GM12878 (cell line): Measurements from ENCODE around the gene CDH18. TPM values are rescaled to one million over a fixed set of nuclear protein-coding genes. Genes with fewer than 3 reads are reported as not detected.

Experiments used
- ATAC-seq: fragments of 200-7000 bp; cut with Tn5 transposase; 3 replicates; pipeline ENCODE4 v1.9.1; 2020; ENCODE audit warnings: mild to moderate bottlenecking, moderate library complexity
- BruUV-seq: library from RNA; stranded (reverse); fragments of 400-500 nt; replicated peaks from 2 replicates; lab custom pipeline; 2021; lab: Mats Ljungman, UMichigan
- CTCF ChIA-PET: fragments of 300-600 bp; sonication (Branson Sonifier 250); formaldehyde crosslinking; extraction: SDS; loops from one replicate; lab custom pipeline; 2021; ENCODE audit warnings: inconsistent platforms; lab: Yijun Ruan, JAX
- POLR2A ChIA-PET: fragments of 350-600 bp; formaldehyde crosslinking; extraction: SDS; loops from one replicate; lab custom pipeline; 2021; ENCODE audit warnings: inconsistent platforms; lab: Charles Lee
- RAD21 ChIA-PET: fragments of 300-600 bp; sonication (Branson Sonifier 250); formaldehyde crosslinking; loops from one replicate; lab custom pipeline; 2023; ENCODE audit warnings: antibody characterized with exemption; ENCODE audit not compliant: unreplicated experiment; lab: Charles Lee
- SMC1A ChIA-PET: fragments of 300-600 bp; sonication (Branson Sonifier 250); formaldehyde crosslinking; loops from one replicate; lab custom pipeline; 2023; ENCODE audit not compliant: unreplicated experiment, uncharacterized antibody; lab: Charles Lee
- DNase-seq: peaks from one replicate; pipeline ENCODE4 v3.0.0-alpha.2; 2011; ENCODE audit warnings: low read depth, low spot score
- FAIRE-seq: peaks from 3 replicates; lab custom pipeline; 2011; peaks lifted over from hg19 to GRCh38; lab: Jason Lieb, UNC
- H2AFZ ChIP-seq: 2 replicates; pipeline ENCODE4 v1.6.0; 2011; ENCODE audit warnings: low read depth, low read length, control low read depth; ENCODE audit not compliant: control insufficient read depth
- H3K27ac ChIP-seq: 2 replicates; pipeline ENCODE4 v1.5.1; 2011; ENCODE audit warnings: control low read depth; ENCODE audit not compliant: control insufficient read depth, insufficient read depth
- H3K27me3 ChIP-seq, 2 experiments: replicated peaks in 1 of 2; 2 replicates each; pipeline versions ENCODE4 v1.6.0 to v1.6.1; 2011; ENCODE audit warnings: low read length in 1 of 2; ENCODE audit not compliant: control insufficient read depth in 2 of 2, insufficient read depth in 2 of 2
- H3K36me3 ChIP-seq, 2 experiments: 2 replicates each; pipeline ENCODE4 v1.5.1; 2011; ENCODE audit warnings: low read length in 1 of 2; ENCODE audit not compliant: control insufficient read depth in 2 of 2, insufficient read depth in 2 of 2
- H3K4me1 ChIP-seq: 2 replicates; pipeline ENCODE4 v1.6.1; 2011; ENCODE audit warnings: mild to moderate bottlenecking, low read length, moderate library complexity, mixed read lengths; ENCODE audit not compliant: control insufficient read depth, insufficient read depth
- H3K4me2 ChIP-seq: 2 replicates; pipeline ENCODE4 v1.6.0; 2011; ENCODE audit warnings: control low read depth; ENCODE audit not compliant: control insufficient read depth, insufficient read depth
- H3K4me3 ChIP-seq: fragments of 200-600 bp; sonication (generic); 2 replicates; pipeline ENCODE4 v1.5.1; 2016
- H3K79me2 ChIP-seq: 2 replicates; pipeline ENCODE4 v1.6.0; 2011; ENCODE audit warnings: low read length; ENCODE audit not compliant: control insufficient read depth, insufficient read depth
- H3K9ac ChIP-seq: 2 replicates; pipeline ENCODE4 v1.8.0; 2011; ENCODE audit warnings: low read length, control low read depth, mixed read lengths; ENCODE audit not compliant: control insufficient read depth, insufficient read depth
- H3K9me3 ChIP-seq: replicated peaks from 3 replicates; pipeline ENCODE4 v1.5.1; 2011; ENCODE audit warnings: mild to moderate bottlenecking, low read length; ENCODE audit not compliant: control insufficient read depth, insufficient read depth
- H4K20me1 ChIP-seq: 2 replicates; pipeline ENCODE4 v1.6.0; 2011; ENCODE audit not compliant: control insufficient read depth, insufficient read depth
- CHD4 ChIP-seq: fragments of 200-600 bp; sonication (generic); IDR thresholded peaks from 2 replicates; pipeline ENCODE4 v1.6.1; 2016; ENCODE audit warnings: mild to moderate bottlenecking
- ETV6 ChIP-seq, 2 experiments: fragments of 450-650 bp in 1 of 2; IDR thresholded peaks in 1 of 2; conservative IDR thresholded peaks in 1 of 2; 2 replicates each; pipeline ENCODE4 v1.6.1; 2014; ENCODE audit warnings: antibody characterized with exemption in 1 of 2, borderline replicate concordance in 1 of 2, low read depth in 1 of 2, mild to moderate bottlenecking in 1 of 2, moderate library complexity in 1 of 2
- IKZF2 ChIP-seq, 2 experiments: fragments of 450-650 bp; IDR thresholded peaks; 2 replicates each; pipeline ENCODE4 v1.6.1; 2017; ENCODE audit warnings: mild to moderate bottlenecking in 2 of 2, moderate library complexity in 2 of 2
- KDM1A ChIP-seq: fragments of 200-600 bp; sonication (generic); IDR thresholded peaks from 2 replicates; pipeline ENCODE4 v1.6.1; 2016; ENCODE audit warnings: borderline replicate concordance
- RUNX3 ChIP-seq: IDR thresholded peaks from 2 replicates; pipeline ENCODE4 v1.6.1; 2012; ENCODE audit warnings: low read length, inconsistent platforms
- WGBS: methylation state at CpG from one replicate; pipeline ENCODE4 v1.1.6; 2016; ENCODE audit warnings: low lambda C conversion rate; ENCODE audit not compliant: insufficient replicate concordance, insufficient coverage; ENCODE audit errors: missing lambda C conversion rate; 5-methylcytosine and 5-hydroxymethylcytosine counted together
- in situ Hi-C: fragments of 300-500 bp; cut with MboI; formaldehyde crosslinking; loops from 9 replicates; pipeline ENCODE4 v1.14.3; 2018; ENCODE audit warnings: mixed read lengths
- intact Hi-C: fragments of 100-400 bp; cut with micrococcal nuclease; formaldehyde crosslinking; loops from one replicate; pipeline ENCODE4 v1.14.2; 2022; ENCODE audit not compliant: unreplicated experiment
- polyA plus RNA-seq, 11 experiments: library from polyadenylated mRNA; depleted of rRNA in 4 of 11; unstranded in 6 of 11; stranded (reverse) in 5 of 11; fragments of >200 nt; fragmentation: Nextera tagmentation in 4 of 11; fragmentation: Illumina TruSeq in 1 of 11; extraction: Ambion mirVana in 4 of 11; extraction: Trizol in 1 of 11; gene quantifications; 1 replicate in 1 of 11; 2 replicates in 10 of 11; pipeline versions ENCODE4 v1.2.1 to v1.2.3, GENCODE V29; 2011 to 2016; ENCODE audit warnings: inconsistent platforms in 2 of 11, missing spikeins in 2 of 11, low read depth in 1 of 11
- total RNA-seq, 4 experiments: library from RNA; depleted of rRNA in 3 of 4; stranded (reverse); fragments of >200 nt in 3 of 4; fragmentation: Illumina TruSeq in 1 of 4; extraction: Trizol in 1 of 4; gene quantifications; 2 replicates each; pipeline versions ENCODE4 v1.2.1 to v1.2.3, GENCODE V29; 2013 to 2021
- TF ChIP-seq, protein P1 (sequence below): fragments of 450-650 bp; IDR thresholded peaks from 2 replicates; pipeline ENCODE4 v1.6.1; 2017; ENCODE audit warnings: mild to moderate bottlenecking, moderate library complexity

CDH18 gene
- total and polyA plus RNA-seq, 10 of the 15 experiments (the other 5 are each of a cell fraction or from before 2014, with no cell fraction given), result 0.41 TPM; not detected in 9

- Histone ChIP-seq H3K9me3 (no peaks in the 10 kb centered on the region), H4K20me1 (no peaks in the 10 kb centered on the region), H3K4me2 (no peak overlapping the region), H3K4me1 (no peaks in the 10 kb centered on the region), H3K27me3 (no peaks in the 10 kb centered on the region), H3K4me3 (no peak overlapping the region), H2AFZ (no peak overlapping the region), H3K79me2 (no peaks in the 10 kb centered on the region), H3K27ac (no peak overlapping the region), H3K36me3 (no peaks in the 10 kb centered on the region), H3K9ac (no peak overlapping the region)
- CTCF ChIA-PET, result no interaction called here
- intact Hi-C loops (no loop called here), in situ Hi-C loops (no loop called here)
- RAD21 ChIA-PET, result no interaction called here
- WGBS, result 36% methylated on average over 3 of the region's 3 CpGs
- TF ChIP-seq, protein P1, sequence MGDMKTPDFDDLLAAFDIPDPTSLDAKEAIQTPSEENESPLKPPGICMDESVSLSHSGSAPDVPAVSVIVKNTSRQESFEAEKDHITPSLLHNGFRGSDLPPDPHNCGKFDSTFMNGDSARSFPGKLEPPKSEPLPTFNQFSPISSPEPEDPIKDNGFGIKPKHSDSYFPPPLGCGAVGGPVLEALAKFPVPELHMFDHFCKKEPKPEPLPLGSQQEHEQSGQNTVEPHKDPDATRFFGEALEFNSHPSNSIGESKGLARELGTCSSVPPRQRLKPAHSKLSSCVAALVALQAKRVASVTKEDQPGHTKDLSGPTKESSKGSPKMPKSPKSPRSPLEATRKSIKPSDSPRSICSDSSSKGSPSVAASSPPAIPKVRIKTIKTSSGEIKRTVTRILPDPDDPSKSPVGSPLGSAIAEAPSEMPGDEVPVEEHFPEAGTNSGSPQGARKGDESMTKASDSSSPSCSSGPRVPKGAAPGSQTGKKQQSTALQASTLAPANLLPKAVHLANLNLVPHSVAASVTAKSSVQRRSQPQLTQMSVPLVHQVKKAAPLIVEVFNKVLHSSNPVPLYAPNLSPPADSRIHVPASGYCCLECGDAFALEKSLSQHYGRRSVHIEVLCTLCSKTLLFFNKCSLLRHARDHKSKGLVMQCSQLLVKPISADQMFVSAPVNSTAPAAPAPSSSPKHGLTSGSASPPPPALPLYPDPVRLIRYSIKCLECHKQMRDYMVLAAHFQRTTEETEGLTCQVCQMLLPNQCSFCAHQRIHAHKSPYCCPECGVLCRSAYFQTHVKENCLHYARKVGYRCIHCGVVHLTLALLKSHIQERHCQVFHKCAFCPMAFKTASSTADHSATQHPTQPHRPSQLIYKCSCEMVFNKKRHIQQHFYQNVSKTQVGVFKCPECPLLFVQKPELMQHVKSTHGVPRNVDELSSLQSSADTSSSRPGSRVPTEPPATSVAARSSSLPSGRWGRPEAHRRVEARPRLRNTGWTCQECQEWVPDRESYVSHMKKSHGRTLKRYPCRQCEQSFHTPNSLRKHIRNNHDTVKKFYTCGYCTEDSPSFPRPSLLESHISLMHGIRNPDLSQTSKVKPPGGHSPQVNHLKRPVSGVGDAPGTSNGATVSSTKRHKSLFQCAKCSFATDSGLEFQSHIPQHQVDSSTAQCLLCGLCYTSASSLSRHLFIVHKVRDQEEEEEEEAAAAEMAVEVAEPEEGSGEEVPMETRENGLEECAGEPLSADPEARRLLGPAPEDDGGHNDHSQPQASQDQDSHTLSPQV, result no peak
- TF ChIP-seq IKZF2 (IDR thresholded peaks at IDR 0.05), result no peak
- TF ChIP-seq KDM1A, result no peak
- no peak for TF ChIP-seq ETV6 (conservative IDR thresholded peaks at IDR 0.05 in 1 of 2, IDR thresholded peaks at IDR 0.05 in 1 of 2; ENCODE audit: borderline replicate concordance in 1 of 2, low read depth in 1 of 2)
- TF ChIP-seq RUNX3, result no peak
- no peak for TF ChIP-seq CHD4
- POLR2A ChIA-PET, result no interaction called here
- FAIRE-seq, result no peak
- no TSS peak for BruUV-seq
- SMC1A ChIA-PET, result no interaction called here
- no peak for ATAC-seq
- no peak for DNase-seq
Observed at GRCh38 chr5:19676895-19677294, 311.1 kb downstream of the CDH18 start.
